ENCODE results near the gene PICK1.

PICK1 gene

DNA sequence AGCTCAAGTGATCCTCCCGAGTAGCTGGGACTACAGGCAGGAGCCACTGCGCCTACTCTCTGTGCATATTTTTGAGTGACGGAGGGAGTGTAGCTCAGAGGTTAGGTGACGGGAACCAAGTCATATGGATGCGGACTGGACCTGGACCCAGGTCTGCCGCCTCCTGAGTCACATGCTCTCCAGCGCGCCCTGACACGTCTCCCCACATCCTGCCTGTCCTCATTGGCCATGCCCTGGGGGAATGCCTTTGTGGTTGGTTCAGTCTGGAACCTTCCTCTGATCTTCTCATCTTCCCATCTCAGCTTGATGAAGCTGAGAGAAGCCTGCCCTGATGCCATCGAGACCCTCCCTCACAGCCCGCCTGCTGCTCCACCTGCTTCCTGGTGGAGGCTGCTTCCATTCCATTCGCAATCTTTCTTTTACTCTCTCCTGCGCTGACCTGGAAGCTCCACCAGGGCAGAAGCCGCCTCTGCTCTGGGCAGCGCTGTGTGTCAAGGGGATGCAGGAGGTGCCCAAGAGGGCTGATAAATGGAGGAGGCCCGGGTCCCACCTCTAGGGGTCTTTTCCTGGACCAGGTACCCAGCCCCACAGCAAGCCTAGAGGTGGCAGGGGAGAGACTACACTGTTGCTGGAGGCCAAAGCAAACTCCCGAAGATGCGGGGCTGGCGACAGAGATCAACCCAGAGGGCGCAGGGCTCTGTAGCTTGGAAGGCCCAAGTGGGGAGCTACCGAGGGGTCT is 67.2 kb downstream of the PICK1 start:
- TF ChIP-seq, protein P1, sequence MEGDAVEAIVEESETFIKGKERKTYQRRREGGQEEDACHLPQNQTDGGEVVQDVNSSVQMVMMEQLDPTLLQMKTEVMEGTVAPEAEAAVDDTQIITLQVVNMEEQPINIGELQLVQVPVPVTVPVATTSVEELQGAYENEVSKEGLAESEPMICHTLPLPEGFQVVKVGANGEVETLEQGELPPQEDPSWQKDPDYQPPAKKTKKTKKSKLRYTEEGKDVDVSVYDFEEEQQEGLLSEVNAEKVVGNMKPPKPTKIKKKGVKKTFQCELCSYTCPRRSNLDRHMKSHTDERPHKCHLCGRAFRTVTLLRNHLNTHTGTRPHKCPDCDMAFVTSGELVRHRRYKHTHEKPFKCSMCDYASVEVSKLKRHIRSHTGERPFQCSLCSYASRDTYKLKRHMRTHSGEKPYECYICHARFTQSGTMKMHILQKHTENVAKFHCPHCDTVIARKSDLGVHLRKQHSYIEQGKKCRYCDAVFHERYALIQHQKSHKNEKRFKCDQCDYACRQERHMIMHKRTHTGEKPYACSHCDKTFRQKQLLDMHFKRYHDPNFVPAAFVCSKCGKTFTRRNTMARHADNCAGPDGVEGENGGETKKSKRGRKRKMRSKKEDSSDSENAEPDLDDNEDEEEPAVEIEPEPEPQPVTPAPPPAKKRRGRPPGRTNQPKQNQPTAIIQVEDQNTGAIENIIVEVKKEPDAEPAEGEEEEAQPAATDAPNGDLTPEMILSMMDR (IDR thresholded peaks at IDR 0.05; ENCODE audit: extremely low read depth, missing control alignments) = no peak
- no peak for DNase-seq (ENCODE audit: low spot score)

DNA sequence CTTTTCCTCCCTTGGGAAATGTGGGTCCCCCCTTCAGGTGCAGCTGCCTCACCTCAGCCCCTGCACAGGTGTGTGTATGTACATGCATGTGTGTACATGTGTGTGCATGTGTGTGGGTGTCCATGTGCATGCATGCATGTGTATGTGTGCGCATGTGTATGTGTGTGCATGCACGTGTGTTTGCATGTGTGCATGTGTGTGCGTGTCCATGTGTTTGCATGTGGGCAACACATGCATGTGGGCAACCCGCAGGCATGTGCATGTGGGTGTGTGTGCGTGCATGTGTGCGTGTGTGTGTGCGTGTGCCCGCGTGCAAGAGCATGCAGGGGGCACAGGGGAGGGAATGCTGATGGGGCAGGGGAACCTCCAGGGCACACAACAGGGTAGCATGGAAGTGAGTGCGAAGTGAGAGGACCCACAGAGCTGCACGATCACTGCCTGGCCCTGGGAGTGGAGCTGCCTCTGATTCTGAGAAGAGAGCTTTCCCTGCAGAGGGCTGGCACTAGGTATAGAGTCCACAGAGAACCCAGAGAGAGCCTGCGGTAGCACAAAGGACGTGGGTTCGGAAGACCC is 67.9 kb downstream of the PICK1 start:
- TF ChIP-seq, protein P1 (IDR thresholded peaks at IDR 0.05; ENCODE audit: extremely low read depth, missing control alignments) = no peak
- DNase-seq (ENCODE audit: low spot score) = no peak

All from GM20000 (cell line).